GM10266 (cell line): ENCODE data around the gene NCOA3.

Experiments
- DNase-seq: peaks from one replicate; pipeline ENCODE4 v3.0.0; 2012; ENCODE audit errors: extremely low spot score
- TF ChIP-seq, protein P1 (sequence below): IDR thresholded peaks from 2 replicates; pipeline ENCODE4 v1.5.1; 2012; ENCODE audit warnings: mild to moderate bottlenecking, low read depth; ENCODE audit not compliant: control insufficient read depth, insufficient read depth; ENCODE audit errors: missing control alignments

Gene NCOA3

GRCh38 chr20:47521059-47521808 lies 19.5 kb downstream of the NCOA3 start:
- TF ChIP-seq, protein P1, sequence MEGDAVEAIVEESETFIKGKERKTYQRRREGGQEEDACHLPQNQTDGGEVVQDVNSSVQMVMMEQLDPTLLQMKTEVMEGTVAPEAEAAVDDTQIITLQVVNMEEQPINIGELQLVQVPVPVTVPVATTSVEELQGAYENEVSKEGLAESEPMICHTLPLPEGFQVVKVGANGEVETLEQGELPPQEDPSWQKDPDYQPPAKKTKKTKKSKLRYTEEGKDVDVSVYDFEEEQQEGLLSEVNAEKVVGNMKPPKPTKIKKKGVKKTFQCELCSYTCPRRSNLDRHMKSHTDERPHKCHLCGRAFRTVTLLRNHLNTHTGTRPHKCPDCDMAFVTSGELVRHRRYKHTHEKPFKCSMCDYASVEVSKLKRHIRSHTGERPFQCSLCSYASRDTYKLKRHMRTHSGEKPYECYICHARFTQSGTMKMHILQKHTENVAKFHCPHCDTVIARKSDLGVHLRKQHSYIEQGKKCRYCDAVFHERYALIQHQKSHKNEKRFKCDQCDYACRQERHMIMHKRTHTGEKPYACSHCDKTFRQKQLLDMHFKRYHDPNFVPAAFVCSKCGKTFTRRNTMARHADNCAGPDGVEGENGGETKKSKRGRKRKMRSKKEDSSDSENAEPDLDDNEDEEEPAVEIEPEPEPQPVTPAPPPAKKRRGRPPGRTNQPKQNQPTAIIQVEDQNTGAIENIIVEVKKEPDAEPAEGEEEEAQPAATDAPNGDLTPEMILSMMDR, result no peak
- no peak for DNase-seq

DNA sequence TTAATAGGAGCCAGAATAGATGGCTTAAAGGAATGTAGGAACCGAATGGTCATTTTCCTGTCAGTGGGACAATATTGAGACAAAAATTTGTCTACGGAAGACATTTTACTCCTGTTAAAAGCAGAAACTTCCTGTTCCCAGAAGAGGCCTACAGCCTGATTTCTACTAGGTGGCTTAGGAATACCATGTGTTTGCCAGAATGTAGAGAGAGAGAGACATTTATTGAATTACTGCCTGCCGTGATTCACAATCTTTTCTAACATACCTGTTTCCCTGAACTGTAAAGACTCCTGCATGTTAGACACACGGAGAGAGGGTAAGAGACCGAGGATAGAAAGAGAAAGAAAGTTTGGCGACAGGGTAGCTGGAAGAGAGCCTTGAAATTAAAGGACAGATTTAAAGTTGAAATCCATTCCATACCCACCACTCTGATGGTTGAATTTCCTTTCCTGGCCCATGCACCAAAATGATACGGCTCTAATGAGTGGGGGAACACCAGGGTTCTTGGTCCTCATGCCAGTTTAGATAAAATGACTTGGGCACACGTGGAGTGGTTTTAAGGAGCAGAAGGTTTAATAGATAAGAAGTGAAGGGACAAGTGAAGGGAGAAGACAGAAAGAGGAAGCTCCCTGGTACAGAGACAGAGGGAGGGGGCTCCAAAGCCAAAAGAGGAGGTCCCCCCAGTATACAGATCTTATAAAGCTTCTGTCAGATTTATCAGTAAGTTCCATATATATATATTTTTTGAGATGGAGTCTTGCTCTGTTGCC lies 22.5 kb downstream of the NCOA3 start:
- DNase-seq, result no peak
- TF ChIP-seq, protein P1, result no peak

DNA sequence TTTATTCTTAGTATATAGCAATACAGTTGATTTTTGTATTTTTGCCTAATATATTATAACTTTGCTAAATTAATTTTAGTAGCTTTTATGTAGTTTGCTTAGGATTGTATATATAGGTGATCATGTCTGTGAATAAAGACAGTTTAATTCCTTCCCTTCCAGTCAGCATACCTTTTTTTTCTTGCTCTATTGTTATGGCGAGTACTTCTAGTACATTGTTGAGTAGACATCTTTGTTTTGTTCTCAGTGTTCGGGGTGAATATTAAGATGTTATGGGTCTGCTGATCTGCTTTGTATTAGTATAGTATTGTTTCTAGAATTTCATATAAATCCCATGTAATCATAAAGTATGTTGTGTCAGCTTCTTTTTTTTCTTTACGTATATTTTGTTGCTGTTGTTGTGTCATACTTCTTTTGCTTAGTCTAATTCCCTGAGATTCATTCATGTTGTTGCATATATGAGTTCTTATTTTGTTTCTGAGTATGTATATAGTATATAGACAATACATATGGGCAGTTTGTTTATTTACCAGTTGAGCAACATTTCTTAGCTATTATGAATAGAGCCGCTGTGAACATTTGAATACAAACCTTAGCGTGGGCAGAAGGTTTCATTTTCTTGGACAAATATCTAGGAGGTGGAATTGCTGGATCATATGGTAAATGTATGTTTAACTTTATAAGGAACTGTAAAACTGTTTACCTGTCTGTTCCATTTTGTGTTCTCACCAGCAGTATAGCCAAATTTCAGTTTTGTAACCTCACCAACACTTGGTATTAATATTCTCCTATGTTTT lies 25.5 kb downstream of the NCOA3 start:
- DNase-seq, result no peak
- TF ChIP-seq, protein P1, result no peak

DNA sequence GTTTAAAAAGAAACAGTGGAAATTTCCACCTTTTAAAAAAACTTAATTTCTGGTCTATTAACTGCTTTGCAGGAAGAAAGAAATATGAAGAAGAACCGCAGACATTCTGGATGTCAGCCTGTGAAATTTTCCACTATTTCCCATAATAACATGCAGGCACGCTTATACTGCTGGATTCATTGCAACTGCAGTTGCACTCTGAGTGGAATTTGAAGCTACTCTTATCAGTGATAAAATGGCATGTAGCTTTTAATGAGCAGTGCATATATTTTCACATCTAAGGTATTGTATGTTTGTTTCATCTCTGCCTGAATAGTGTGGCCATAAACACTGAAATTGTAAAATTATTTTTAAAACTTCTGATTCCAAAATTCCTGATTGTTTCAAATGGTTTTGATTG lies 28.2 kb downstream of the NCOA3 start:
- no peak for DNase-seq
- TF ChIP-seq, protein P1, result no peak

- TF ChIP-seq, protein P1, result no peak
- DNase-seq, result no peak
These were observed 29.8 kb downstream of the NCOA3 start for GRCh38 chr20:47531458-47531857.

DNA sequence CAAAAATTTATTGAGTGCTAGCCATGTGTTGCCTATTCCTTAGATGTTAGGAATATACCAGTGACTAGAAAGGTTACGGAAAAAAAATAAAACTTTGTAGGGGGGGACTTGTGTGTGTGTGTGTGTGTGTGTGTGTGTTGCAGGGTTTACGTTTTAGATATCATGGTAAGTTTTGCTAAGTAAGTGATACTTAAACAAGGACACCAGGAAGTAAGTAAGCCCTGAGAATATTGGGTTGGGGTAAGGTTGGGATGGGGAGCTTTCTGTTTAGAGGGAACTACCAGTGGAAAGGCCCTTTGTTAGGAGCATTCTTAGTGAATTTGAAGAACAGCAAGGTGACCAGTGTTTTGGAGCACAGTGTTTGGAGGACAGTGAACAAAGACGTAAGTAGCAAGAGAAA lies 30.3 kb downstream of the NCOA3 start:
- DNase-seq, result no peak

More for the DNA sequence above, 30.3 kb downstream of the NCOA3 start:
- TF ChIP-seq, protein P1, result no peak
